Stimulated activated CD8-positive, alpha-beta memory T cell treated with anti-CD3 and anti-CD28 coated beads, Interleukin-7, amount 100 ng/mL, for 48 hours (primary cell): ENCODE data around the gene SCN5A.
"Not testable (repeated sequence)": the region's sequence is repeated elsewhere in the genome, so short reads cannot be mapped to it uniquely, and the experiment has no call there.

ENCODE experiments used
- DNase-seq, 2 donors: peaks; one replicate each; pipeline ENCODE4 v3.0.0-alpha.2; 2020; ENCODE audit warnings: low read depth in 1 of 2; ENCODE audit errors: extremely low read depth in 1 of 2

The SCN5A gene

DNA sequence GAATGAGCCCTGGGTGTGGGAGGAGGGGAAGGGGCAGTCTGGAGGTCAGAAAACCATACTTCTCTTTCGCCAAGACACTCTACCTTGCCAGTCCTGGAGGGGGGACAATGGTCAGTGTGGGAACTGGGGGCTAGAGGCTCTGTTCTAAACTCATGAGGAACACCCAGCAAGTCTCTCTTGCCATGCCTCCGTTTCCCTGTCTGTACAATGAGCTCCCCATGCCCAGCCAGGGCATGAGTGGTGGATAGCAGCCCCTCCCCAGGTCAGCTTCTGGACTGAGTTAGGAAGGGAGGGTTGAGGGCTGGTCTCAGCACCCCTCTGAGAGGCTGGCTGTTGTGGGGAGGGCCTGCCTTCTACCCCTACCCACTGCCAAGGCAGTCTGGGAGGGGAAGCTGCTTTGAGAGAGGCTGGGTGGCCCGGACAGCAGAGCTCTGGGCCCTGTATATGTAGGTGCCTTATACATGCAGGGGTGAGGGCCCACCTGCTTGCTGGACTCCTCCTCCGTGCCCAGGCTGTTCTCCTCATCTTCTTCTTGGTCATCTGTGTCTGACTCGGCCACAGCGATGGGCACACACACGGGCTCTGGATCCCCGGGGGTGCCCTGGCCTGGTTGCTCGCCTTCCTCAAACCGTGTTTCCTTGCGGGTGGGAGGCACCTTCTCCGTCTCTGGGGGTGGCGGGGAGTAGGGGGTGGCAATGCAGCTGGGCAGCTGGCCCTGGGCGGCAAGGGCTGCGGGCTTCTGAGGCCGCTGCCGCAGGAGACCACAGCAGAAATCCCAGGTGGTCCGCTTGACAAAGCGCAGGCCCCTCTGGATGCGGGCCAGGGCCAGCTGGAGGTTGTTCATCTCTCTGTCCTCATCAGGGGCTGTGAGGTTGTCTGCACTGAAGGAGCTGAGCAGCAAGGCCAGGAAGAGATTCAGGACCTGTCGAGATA is 68.8 kb downstream of the SCN5A start:
- DNase-seq = no peak

DNA sequence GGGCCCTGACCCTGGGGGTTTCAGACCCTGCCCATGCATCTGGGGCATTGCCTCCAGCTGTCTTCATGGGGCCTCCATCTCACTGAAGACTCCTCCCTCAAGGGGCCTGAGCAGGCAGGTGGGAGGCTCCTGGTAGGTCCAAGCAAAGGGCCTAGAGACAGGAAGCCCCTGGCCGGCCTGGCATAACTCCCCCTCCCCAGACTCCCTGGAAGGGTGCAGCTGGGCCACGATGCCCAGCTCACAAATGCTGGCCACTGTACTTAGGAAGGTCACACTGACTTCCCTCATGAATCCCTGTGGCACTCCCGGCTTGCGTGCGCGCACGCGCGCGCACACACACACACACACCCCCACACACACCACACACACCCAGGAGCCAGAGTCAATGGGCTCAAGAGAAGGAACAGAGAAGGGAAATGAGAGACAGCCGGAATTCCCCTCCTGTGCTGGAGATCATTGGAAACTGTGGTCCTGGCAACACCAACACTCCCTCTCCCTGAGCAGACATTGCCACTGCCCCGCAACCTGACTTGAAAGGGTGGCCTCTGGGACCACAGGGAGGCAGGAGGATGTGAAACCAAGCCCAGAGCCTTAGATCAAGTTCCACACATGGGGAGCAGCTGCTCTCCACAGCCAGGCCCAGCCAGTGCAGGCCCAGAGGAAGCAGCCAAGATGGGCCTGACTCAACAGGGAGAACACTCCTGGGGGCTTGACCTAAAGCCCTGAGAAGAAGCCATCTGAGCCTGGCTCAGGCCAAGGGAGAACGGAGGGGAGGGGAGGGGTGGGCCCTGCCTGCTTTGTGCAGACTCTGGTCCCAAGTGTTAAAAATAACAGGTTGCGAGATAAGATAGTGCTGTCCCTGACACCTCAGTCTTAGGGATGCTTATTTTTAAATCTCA is 69.7 kb downstream of the SCN5A start:
- DNase-seq = no peak

DNA sequence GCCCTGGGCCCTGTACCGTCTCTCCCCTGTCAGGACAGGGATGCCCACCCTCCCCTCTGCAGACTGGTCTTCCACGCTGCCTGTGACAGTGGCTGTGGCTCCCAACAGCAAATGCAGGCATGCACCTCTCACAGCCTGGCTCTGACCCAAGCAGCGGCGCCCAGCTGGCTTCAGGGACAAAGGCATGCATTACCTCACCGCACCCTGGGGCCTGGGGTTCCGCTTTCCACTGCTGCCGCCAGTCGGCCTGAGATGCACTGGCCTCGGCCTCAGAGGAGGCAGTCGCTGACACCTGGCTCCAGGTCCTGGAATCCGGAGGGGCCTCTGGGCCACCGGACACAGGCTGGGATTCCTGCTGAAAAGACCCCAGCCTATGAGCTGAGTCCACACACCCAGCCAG is 70.3 kb downstream of the SCN5A start:
- no peak for DNase-seq

DNA sequence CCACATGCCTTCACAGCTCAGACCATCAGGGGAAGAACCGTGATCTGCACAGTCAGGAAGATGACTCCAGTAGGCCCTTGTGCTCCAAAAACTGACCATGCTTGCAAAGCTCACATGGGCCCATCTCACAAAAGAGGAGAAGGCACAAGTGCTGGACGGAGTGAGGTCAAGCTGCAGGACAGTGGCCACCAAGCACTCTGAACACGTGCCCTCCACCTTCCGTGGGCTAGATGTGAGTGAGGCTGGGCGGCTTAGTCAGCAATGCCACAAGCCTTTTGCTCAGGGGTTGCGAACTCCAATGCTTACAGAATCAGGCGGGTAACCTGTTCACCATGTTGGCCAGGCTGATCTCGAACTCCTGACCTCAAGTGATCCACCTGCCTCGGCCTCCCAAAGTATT is 70.9 kb downstream of the SCN5A start:
- DNase-seq = no peak

DNA sequence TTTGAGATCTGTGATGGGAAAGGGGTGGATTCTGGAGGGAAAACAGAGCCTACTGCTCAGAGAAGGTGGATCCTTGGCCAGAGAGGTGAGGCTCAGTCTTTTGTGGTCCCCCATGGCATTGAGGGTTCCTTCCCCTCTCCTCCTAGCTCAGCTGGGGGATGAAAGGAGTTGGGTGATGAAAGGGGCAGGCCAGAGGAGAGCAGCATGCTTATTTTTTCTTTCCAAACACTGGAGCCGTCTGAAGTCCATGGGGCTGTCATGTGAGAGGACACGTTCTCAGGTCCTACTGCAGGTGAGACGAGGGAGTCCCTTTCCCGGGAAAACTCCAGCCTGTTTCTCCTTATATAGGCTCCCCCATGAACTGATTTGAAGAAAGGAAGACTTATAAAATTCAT is 71.4 kb downstream of the SCN5A start:
- no peak for DNase-seq

DNA sequence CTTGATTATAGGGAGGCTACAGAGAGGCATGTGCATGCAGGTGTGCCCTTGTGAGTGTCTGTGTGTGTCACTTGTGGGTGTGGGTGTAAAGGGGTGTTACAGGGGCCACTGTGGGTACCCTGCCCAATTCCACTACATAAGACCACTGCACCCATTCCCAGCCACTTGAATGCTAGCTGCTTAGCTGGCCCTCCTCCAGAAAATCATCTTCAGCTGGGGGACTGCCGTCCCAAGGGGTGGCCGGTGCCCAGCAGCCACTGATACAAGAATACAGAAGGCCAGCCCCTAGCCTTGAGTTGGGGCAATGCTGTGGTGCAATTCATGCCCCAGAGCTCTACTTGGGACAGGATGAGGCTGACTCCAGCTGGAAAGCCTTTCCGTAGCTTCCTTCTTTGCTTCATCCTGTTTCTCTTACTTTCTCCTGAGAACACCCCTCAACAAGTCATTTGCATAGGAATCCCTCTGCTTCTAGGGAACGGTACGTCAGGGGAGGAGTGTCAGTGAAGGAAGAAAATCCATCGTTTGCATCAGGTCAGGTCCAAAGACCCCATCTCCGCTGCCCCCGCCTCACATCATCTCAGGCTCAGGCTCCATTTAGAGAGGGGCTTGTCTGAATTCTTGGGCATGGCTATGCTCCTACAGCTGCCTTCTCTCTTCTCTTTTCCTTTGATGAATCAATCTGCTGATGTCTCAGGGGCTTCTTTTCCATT is 72.0 kb downstream of the SCN5A start:
- DNase-seq = no peak

DNA sequence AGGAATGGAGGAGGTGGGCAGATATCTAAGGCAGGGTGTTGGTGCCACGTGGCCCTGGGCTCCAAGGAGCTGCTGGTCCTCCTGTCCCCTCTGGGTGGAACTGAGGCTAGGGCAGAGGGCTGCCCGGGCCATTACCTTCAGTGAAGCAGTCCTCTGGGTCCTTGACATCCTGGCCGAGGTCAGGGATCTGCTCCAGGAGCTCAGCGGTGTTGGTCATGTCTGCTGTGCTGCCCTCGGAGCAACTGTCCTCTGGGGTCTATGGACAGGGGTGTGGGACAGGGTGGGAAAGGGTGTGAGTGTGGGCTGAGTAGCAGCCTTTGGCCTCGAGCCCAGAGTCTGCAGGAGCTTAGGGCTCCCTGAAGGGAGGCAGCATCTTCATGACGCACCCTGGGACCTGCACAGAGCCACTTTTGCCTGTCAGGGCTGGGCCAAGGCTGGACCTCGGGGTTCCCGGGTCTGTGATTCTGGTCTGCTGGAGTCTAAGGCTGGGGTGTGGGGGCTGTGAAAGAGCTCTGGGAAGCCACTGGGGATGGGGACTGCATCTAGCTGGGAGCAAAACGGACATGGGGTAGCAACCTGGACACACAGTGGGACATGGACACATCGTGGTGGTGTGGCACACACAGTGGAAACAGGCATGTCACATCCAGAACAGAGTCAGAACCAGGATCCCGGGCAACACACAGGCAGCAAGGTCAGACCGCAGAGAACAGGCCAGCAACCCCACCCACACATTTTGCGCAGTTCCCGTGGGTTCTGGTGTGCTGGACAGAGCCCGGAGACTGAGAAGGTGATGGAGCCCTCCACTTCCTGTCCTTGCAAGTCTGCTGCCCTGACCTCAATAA is 72.7 kb downstream of the SCN5A start:
- no peak for DNase-seq

DNA sequence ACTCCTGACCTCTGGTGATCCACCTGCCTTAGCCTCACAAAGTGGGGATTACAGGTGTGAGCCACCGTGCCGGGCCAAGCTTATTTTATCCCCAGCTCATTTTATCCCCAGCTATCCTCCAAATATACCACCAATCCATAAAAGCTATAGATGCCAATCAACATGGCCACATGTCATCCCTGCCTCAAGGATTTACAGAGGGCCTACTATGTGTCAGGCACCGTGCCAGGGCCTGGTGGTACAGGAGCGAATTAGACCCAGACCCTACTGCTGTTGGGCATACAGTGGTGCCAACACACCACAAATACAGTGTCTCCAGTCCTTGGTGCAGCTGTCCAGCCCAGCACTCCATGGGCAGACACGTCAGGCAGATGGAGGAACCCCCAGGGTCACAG is 73.4 kb downstream of the SCN5A start:
- DNase-seq = no peak

DNA sequence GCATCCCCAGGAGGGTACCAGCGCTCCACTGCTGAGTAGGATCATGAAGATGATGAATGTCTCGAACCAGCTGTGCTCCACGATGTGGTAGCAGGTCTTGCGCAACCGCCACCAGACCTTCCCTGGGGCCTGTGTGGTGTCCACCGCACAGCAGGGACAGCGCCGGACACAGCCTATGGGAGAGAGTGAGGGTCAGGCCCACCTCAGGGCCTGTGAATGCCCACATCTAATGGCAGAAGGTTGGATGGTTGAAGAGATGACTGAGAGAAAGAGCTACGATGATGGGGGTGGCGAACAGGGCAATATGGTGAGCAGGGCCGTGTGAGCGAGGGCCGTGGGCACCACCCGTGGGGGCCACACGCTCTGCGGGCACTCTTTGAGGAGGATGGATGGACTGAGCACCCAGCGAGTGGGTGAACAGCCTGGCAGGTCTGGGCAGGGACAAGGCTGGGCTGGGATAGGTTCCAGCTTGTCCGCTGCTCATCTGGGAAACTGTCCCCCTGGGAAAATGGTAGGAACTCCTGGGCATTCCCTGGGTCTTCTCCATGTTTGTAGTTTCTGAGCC is 74.1 kb downstream of the SCN5A start:
- no peak for DNase-seq

DNA sequence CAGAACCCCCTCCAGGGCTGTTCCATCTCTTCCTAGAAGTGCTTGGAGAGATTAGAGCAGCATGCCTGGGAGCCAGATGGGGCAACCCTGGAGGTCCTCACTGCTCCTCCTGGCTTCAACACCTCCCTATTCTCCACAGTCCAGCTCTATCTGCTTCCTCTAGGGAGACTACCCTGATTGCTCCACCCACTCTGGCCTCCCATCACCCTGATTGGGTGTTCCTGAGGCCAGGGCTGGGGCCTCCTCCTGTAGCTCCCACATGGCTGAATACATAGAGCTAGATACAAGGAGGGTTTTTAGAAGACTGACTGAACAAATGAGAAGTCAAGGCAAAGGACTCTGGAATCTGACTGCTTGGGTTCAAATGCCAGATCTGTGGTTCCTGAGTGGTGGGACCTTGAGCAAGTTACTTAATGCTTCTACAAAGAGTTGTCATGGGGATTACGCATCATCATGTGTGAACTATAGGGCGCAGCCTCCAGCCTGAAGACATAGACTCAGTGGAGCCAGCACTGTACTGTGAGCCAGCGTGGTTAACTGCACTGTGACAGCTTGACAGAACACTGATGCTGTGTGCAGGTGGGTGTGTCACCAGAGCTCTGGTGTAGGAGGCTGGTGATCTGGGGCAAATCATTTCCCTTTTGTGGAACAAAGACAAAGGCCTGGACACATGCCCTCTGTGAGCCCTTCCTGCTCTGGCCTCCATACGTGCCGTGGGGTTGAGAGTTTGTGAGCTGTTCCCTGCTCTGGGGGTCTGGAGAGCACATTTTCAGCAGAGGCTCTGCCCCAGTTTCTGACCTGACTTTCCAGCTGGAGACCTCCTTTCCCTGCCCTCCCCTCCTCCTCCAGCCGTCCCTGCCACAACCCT is 74.8 kb downstream of the SCN5A start:
- no peak for DNase-seq

DNA sequence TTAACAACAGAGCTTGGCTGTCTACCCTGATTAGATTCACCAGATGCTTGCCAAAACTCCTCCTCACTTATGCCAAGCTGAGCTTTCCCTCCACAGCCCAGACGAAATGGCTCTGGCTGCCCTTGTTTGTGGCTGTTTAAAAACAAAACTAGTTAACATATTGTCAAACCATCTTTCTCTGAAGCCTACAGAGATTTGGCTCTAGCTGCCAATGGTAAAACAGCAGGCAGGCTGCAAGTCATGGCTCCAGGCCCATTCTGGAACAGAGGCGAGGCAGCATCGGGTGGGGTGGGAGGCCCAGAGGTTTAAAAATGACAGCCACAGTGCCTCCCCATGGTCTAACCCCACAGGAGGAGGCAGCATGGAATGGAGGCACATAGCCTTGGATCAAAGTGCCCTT is 75.9 kb downstream of the SCN5A start:
- no peak for DNase-seq

DNA sequence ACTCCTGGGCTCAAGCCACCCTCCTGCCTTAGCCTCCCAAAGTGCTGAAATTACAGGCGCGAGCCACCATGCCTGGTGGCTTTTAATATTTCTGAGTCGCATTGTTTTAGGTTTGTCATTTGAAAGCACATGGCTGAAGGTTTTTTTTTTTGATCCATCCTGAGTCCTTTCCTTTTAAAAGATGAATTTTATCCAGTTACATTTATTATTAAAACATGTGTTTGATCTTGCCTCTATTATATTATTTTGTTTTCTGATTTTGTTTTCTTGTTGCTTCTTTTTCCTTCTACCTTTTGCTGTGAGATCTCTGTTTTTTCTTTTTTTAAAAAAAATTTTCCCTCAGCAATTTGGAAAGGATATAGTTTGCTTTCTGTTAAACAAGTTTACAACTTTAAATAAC is 76.4 kb downstream of the SCN5A start:
- no peak for DNase-seq

DNA sequence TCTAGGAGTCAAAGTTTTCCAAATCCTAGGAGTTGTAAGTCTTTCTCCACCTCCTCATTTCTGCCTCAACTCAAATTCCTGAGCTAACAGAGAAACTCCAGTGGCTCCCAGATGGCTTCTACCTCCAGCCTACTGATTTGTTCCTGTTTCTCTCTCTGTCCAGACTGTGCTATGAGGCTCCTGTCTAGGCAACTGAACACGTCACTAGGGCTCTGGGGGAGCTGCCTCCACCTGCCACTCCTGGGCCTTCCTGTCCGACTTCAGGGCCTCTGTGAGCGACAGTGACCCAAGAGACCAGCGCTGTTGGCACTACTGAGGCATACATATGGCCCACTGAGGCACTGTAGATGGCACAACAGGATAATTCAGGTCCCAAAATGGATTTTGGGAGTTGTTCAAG is 82.0 kb downstream of the SCN5A start:
- DNase-seq = no peak

DNA sequence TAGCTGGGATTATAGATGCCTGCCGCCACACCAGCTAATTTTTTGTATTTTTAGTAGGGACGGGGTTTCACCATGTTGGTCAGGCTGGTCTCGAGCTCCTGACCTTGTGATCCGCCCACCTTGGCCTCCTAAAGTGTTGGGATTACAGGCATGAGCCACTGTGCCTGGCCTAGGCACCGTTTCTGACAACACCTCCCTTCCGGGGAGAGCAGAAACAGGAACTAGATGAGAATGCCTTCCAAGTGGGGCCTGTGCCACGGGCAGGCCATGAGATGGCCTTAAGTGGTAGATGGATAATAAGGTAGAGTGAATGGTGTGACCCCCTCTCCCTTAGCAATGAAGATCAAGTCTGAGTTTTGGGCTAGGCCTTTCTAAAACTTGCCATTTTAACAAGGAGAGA is 82.7 kb downstream of the SCN5A start:
- DNase-seq = not testable (repeated sequence)

DNA sequence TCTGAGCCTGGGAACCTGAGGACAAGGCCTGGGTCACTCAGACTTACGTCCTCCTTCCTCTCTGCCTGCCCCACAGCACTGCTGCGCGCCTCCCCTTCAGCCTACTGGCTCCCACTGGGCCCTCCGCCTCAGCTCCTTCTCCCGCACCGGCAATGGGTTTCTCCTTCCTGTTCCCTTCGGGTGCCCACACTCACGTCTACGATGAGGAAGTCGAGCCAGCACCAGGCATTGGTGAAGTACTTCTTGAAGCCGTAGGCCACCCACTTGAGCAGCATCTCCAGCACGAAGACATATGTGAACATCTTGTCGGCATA is 83.3 kb downstream of the SCN5A start:
- no peak for DNase-seq

DNA sequence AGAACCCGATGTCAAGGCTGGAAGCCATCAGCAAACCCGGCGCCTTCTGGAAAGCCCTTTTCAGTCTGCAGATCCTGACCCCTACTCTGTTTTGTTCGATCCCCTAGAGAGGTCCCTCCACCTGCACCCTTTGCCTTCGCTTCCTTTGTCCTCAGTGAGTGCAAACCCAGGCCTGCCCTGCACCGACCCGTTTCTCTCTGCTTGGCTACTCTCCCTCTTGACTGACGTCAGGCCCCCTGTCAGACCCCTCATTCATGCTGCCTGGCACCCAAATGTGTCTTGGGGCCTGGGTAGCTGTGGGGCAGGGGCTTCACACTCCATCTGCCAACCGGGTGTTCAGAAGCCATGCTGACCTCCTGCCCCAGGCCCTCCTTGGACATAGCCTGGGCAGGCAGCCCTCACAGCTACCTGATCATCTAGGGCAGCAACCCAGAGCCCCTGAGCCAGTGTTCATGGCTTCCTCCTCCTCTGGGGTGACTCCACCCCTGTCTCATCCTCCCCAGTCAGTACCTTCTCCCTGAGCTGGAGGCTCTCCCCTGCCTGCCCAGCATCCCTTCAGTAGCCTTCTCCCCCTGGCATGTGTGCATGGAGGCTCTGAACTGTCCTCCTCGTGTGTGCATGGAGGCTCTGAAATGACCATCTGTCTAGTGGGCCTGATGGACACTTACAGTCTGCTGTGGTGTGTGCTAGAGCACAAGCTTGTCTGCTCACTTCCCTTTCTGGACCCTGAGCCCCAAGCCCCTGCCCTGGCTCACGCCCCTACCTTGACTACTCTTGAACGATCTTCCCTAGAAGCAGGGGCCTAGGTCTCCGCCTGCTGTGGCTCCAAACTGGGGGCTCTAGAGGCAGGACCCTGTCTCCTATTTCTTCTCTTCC is 83.9 kb downstream of the SCN5A start:
- DNase-seq = no peak

DNA sequence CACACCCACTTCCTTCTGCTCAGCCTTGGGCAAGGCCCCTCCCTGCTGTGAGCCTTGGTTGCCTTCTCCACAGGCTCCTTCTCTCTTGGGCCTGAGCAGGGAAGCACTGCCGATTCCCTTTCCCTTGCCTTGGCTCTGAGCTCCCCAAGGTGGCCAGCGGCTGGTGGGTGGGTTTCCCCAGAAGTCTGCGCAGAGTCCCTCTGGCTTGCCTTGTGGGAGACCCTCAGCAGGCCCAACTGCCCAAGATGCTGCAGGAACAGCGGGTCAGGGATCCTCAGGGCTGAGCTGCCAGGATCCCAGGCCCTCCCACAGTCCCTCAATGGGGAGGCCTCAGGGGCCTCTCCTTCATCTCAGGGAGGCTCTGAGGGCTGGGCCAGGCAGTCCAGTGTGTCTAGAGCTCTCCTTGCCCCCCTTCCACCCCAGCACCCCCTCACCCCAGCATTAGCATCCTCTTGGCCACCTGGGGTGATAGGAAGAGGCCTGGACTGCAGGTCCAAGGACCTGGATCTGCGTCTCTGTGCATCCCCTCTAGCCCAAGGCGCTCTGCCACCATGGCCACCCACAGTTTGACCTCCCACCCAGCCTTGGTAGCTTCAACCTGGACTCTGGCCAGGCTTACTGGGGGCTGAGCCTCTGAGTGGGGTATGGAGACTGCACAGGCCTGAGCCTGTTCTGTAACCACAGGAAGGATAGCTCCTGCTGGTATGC is 84.7 kb downstream of the SCN5A start:
- DNase-seq = no peak

DNA sequence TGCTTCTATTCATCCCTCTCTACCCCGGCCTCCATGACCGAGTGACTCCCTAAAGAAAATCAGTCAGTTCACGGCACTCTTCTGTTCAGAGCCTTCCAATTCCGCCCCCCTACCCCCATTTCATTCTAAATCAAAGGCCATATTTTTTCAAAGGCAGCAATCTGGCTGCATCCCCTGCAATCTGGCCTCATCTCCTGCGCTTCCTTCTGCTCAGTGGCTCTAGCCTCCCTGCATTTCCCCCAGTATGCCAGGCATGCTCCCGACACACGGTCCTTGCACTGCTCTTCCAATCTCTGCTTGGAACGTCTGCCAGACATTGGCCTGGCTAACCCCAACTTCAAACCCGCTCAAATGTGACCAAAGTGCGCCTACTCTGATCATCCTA is 85.6 kb downstream of the SCN5A start:
- no peak for DNase-seq
